Lower leg skin (tissue), 3 donors: ENCODE measurements around the gene LRP5.

Experiments used
- CTCF ChIP-seq, 3 donors: fragments of 450-650 bp; IDR thresholded peaks; one replicate each; pipeline ENCODE4 v1.5.1; 2016; ENCODE audit warnings: antibody characterized with exemption in 3 of 3, mild to moderate bottlenecking in 3 of 3, moderate library complexity in 2 of 3
- POLR2A ChIP-seq, 2 donors: fragments of 450-650 bp; IDR thresholded peaks; one replicate each; pipeline ENCODE4 v1.6.1; 2016 to 2017; ENCODE audit warnings: antibody characterized with exemption in 2 of 2, mild to moderate bottlenecking in 1 of 2, moderate library complexity in 1 of 2

GRCh38 chr11:68416070-68416578 is 103.7 kb downstream of the LRP5 start:
- TF ChIP-seq CTCF (IDR thresholded peaks at IDR 0.05), result no peak
- TF ChIP-seq POLR2A (IDR thresholded peaks at IDR 0.05), result no peak
